Embryonic facial prominence (tissue), 1 donor: Measurements from ENCODE around the gene SETD1A.
"Not testable (repeated sequence)": the region's sequence is repeated elsewhere in the genome, so short reads cannot be mapped to it uniquely, and the experiment has no call there.

Experiments
- DNase-seq: peaks from one replicate; pipeline ENCODE4 v3.0.0-alpha.2; 2016; ENCODE audit errors: extremely low spot score

Gene SETD1A

DNA sequence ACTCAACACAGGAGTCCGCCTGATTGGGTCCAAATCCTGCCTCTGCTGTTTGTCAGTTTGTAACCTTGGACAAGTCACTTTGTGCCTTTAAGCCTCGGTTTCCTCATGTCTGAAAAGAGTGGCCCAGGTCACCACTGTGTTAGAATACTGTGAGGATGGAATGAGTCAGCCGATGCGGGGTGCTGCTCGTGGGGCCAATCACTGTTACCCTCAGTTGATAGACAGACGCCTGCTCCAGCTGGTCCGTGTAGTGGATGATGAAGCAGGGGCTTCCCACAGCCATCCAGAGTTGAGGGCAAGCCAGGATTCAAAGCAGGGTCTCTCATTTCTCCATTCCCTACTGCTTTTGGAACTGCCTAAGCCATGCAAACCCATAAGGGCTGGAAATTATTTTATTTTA lies 28.4 kb upstream of the SETD1A start:
- DNase-seq: no peak

DNA sequence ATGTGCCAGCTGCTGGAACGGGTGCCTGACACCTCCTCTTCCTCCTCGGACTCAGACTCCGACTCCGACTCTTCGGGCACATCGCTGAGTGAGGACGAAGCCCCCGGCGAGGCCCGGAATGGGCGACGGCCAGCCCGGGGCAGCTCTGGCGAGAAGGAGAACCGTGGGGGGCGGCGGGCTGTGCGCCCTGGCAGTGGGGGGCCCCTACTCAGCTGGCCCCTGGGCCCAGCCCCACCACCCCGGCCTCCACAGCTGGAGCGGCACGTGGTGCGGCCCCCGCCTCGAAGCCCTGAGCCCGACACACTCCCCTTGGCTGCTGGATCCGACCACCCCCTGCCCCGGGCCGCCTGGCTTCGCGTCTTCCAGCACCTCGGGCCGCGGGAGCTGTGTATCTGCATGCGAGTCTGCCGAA lies 27.4 kb upstream of the SETD1A start:
- no peak for DNase-seq

DNA sequence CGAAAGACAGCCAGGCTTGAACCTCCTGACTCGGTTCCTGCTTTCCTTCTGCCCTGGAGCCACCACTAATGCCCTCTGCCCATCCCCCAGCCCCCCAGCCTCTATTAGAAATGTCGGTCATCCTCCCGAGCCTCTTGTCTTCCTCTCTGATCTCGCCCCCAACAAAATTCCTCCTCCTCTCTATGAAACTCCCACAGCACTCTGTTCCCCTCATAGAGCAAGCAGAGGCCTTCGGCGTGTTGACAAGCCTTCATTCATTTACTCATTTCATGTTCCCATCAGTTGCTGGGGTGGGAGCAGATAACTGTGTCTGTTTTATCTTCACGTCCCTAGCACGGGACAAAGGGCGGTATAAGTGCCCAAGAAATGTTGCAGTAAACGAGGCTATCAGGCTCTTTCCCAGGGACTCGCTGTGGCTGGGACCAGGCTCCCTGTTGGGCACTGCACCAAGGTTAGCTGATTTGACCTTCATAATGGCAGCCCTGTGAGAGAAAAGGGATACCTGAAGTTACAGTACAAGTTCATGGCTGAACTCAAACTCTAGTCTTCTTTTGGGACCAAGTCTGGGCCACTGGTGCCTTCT lies 26.4 kb upstream of the SETD1A start:
- no peak for DNase-seq

DNA sequence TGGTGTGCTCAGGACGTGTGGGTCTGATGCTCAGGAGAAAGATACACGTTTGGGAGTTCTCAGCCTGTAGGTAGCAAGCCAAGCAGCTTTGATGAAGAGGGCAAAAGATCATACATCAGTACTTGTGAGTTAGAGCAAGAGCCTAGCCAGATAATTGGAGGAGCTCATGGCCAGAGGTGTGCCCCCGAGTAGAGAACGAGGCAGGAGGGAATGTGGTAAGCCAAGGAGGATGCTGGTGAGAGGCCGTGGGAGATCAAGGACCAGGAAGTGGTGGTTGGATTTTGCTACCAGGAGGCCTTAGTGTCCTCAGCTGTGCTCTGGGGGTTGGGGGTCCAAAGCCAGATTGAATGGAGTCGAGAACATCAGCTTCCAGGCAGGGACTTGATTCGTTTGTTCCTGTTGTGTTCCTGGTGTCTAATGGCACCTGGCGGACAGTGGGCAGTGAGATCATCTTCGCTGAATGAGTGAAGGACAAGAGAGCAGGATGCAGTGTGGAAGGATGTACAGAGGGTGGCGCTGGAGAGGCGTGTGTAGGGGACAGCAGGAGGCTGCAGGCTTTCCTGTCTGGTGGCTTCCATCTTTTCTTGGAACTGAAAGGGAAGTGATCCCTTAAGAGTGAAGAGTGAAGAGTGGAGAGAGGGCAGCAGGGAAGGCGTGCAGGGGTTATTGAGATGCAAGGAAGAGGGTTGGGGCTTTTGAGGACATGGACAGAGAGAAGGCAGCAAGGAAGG lies 22.6 kb upstream of the SETD1A start:
- DNase-seq: no peak

DNA sequence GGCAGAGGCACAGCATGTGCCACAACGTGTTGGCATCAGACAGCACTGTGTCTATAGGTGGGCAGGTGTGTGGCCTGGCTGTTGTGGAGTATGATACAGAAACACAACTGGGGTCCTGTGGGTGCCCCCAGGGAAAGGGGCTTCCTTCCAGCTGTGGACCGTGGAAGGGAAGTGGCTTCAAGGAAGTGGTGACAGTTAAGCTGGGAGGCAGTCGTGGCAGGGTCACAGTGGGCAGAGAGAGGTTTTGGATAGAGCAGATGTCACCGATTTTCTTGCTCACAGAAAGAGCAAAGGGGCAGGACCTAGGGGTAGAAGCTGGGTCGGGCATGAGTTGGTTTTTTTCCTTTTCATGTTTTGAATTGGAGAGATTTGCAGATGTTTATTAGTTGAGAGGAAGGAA lies 19.9 kb upstream of the SETD1A start:
- DNase-seq: no peak

DNA sequence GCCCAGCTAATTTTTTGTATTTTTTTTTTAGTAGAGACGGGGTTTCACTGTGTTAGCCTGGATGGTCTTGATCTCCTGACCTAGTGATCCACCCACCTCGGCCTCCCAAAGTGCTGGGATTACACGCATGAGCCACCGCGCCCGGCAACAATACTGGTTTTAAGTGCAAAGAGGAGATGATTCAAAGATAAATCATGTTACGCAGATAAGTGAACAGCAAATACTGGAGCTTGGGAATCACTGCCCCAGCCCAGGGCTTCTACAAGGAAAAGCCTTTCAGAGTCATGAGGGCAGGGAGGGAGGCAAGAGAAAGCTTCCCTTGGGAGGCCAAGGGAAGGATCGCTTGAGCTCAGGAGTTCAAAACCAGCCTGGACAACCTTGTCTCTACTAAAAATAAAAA lies 18.0 kb upstream of the SETD1A start:
- DNase-seq: not testable (repeated sequence)

DNA sequence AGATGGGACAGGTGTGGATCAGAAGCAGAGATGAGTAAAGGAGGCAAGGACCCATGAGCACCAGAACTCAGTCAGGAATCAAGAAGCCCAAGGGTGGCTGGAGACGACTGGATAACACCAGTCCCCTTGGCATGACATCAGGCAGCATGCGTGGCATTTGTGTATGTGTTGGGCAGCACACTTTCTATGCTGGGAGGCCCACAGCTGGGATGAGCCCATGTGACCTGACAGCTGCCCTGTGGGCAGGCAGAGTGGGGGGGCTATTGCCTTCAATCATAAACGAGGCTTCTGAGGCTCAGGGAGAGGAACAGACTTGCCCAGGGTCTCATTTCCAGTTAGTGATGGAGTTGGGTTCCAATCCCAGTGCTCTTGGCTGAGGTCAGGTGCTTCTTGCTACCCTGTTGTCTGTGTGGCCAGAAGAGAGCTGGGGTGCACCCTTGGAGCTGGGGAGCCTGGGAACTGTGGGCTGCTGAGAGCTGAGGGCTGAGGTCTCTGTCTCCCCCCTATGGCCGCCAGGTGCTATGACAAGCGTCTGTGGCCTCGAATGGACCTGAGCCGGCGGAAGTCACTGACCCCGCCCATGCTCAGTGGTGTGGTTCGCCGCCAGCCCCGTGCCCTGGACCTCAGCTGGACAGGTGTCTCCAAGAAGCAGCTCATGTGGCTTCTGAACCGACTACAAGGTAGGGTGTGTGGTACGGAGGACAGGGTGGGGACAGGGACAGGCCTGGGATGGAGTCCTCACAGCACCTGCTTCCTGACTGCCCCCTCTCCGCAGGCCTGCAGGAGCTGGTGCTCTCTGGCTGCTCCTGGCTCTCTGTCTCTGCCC lies 15.7 kb upstream of the SETD1A start:
- DNase-seq: no peak

DNA sequence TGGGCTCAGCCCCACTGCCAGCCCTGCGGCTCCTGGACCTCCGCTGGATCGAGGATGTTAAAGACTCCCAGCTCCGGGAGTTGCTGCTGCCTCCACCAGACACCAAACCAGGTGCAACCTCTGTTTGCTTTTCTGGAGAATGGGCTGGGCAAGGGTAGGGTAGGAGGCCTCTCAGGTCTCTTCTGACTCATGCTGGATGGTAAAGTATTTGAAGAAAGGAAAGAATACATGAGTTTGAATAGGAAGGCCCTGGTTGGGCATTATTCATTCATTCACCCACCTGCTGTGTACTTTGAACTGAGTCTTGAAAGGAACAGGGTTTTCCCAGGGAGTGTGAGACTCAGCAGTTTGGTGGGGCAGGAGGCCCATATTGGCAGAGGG lies 15.1 kb upstream of the SETD1A start:
- DNase-seq: no peak

DNA sequence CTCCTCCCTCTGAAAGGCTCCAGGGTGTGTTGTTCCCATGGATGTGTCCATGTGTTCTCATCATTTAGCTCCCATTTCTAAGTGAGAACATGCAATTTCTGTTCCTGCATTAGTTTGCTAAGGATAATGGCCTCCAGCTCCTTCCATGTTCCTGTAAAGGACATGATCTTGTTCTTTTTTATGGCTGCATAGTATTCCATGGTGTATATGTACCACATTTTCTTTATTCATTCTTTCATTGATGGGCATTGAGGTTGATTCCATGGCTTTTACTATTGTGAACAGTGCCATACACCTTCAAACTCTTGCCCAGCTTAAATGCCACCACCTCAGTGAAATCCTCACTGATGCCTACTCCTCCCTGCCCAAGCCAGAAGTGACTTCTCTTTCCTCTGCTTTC lies 13.2 kb upstream of the SETD1A start:
- no peak for DNase-seq

DNA sequence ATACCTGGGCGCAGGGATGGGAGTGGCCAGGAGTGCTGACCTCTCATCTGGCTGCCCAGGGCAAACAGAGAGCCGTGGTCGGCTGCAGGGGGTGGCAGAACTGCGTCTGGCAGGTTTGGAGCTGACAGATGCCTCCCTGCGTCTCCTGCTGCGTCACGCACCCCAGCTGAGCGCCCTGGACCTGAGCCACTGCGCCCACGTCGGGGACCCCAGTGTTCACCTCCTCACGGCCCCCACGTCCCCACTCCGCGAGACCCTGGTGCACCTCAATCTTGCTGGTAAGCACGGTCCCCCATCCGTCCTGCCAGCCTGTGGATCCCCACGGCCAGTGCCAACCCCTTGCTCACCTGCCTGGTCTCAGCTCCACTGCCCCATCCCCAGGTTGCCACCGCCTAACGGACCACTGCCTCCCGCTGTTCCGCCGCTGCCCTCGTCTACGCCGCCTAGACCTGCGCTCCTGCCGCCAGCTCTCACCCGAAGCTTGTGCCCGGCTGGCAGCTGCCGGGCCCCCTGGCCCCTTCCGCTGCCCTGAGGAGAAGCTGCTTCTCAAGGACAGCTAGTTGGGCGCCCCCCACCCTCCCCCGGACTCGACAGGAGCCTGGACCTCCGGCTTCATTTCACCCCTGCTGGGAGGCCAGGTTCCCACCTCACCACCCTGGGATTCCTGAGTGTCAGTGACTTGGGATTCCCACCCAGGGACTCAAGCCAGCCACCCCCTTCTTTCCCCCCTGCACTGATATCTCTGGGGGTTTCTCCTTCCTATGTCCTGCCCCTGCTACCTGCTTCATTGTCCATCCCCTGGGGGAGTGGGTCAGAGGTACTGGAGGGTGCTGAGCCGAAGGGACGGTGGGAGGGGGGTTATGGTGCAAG lies 10.6 kb upstream of the SETD1A start:
- DNase-seq: no peak

DNA sequence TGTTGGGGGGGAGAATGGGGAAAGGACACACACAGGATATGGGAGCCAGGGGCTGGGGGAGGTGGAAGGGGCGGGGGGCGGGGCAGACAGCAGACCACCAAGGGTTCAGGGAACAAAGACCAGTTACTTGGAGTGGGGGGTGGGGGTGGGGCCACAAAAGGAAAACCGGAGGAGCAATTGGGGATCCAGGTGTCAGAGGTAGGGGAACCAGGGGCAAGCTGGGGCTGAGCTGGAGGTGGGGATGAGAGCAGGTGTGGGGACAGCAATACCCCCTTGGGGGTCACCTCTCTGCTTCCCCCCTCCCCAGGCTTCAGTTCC lies 10.1 kb upstream of the SETD1A start:
- DNase-seq: no peak

DNA sequence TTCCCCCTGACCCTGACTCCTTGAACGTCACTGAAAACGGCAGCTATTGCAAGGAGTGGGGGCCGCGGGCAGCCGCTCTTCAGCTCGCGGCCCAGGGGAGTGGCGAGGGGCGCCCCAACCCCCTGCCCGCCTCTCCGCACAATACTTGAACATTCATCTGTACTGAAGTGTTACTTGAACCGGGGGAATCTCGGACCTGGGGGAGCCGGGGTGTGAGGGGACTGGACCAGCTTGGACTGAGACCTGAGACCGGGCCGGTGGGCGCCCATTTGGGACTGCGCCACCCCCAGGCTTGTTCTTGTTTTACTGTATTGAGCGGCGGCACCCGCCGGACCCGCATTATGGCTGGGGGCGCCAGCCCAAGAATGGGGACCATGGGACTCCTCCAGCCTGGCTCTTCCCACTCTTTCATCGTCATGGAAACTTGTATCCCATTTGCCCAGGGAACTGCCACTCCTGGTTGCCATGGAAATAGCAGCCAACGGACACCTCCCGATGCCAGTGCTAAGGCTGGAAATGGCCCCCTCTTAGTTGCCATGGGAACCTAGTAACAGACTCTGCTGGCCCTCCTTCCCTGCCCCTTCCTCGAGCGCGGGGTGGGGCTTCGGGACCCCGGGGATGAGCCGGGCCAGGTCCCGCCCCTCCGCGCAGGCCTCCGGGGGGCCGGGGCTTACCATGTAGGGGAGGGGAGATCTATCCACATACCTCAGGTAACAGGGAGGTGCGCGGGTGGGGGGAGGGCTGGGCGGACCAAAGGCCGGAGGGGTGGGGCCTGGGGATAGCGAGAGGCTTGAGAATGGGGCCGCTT lies 9.5 kb upstream of the SETD1A start:
- peak; percentile 99 for DNase-seq

DNA sequence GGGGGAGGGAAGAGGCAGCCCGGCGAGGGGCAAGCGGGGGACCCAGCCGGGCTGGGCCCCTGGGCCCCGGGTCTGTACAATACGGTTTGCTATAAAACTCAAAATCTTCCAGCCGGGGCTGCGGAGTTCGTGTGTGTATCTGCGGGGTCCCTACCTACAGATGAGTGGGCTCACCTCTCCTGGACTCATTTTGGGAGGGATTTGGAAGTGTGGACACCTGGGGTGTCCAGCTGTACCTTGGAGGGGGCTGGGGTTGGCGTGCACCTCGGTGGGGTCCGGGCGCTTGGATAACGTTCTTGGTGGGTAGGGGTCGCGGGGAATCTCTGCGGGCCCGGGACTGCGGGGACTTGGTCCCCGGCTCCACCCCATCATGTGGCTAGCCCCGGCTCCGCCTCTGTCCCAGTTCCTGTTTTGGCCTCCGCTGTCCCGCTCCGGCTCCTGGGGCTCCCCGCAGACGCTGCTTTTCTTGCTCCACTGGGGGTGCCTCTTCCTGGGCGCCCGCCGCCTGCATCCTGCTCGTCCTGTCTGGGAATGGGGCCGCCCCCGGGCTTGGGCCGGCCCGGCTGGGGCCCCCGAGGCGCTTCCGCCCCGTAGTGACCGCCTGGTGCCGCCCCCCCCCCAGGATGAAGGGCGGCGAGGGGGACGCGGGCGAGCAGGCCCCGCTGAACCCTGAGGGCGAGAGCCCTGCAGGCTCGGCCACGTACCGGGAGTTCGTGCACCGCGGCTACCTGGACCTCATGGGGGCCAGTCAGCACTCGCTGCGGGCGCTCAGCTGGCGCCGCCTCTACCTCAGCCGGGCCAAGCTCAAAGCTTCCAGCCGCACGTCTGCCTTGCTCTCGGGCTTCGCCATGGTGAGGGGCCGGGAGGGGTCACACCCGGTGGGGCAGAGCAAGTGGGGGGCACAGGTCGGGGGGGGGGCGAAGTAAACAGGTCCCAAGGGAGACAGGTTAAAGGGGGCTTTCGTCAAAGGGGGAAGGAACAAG lies 8.6 kb upstream of the SETD1A start, which contains the start of gene ORAI3:
Gene ORAI3, plus strand, starts transcription at position 402 of the 983 bp plus-strand sequence. Its CDS starts 222 bp downstream, at position 624.
- DNase-seq: peak; percentile 52

DNA sequence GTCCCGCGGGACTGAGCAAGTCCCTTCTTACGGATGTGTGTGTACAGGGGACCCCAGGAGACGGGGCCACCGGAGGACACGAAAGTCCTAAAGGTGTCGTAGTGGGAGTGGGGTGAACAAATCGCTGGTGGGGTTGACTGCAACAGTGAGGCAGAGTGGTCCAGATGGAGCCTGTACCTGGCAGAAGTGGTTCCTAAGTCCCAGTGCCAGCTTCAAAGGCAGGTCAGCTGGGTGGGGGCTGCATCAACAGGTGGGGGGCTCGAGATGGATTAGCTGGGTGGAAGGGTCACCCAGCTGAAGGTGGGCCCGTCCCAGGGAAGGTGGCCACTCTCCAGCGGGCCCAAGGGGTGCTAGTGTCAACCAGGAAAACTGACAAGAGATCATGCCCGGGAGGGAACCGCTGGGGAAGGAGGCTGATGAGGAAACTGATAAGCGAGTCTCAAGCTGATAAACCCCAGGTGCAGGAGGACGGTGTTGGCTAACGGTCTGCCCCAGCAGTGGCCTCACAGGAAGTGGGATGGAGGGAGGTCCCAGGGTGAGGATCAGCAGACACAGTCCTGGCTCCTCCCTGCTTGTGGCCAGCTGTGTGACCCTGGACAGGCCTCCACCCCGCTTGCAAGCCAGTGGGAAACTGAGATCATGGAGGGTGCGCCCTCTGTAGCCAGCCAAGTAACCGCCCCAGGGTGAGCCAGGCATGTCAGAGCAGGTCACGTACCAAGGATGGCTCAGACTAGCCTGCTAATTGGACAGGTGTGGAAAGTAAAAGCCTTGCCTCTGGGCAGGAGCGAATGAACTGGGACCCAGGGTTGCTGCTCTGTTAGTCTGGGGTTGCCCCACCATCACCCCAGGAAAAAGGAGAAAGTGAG lies 7.7 kb upstream of the SETD1A start:
- no peak for DNase-seq

DNA sequence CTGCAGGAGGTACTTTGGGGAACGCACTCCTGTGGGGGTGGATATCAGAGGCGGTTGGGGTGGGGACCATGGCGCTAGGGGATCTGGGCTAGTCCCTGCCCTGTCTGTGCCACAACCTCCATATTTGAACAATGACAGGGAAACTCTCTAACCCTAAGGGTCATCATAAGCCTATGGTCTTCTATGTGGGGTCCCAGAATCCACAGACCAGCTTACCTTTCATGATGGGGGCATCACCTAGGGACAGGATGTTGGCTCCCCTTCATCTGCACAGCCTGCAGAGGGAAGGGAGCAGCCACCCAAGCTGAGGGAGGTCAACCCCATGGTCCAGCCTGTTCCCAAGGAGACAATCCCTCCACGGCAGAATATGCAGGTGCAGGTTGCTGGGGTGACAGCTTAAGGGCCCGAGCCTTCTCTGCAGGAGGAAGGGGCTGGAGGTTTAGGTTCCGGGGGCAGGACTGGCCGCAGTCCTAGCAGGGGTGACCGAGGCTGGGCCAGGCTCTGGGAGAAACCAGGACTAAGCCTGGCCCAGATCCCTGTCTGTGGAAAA lies 7.0 kb upstream of the SETD1A start:
- DNase-seq: no peak

DNA sequence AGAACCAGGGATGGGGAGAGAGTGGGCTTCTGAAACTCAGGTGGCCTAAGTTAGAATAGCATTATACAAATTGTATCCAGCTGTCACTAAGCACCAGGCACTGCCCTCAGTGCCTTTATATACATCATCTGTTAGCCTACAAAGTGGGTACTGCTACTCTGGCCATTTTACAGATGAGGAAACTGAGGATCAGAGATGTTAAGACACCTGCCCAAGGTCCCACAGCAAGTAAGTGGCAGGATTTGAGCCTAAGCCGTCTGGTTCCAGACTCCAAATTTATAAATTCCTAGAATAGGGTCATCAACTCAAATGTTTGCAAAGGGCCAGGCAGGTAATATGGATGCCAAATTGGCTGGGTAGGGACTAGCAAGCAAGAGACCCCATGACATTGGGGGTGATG lies 6.4 kb upstream of the SETD1A start:
- no peak for DNase-seq

DNA sequence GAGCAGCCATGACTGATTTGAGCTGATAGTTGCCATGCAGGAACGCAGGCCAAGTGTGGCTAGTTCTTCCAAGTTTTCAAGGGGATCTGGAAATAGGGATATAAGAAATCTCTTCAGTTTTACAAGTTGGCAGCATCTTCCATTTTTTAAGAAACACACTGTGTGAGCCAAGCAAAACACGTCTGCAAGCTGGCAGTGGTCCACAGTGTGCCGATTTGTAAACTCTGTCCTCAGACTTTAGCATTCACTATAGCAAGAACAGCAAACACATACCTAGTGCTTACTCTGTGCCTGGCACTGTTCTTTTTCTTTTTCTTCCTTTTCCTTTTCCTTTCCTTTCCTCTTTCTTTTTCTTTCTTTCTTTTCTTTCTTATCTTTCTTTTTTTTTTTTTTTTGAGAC lies 5.8 kb upstream of the SETD1A start:
- no peak for DNase-seq

DNA sequence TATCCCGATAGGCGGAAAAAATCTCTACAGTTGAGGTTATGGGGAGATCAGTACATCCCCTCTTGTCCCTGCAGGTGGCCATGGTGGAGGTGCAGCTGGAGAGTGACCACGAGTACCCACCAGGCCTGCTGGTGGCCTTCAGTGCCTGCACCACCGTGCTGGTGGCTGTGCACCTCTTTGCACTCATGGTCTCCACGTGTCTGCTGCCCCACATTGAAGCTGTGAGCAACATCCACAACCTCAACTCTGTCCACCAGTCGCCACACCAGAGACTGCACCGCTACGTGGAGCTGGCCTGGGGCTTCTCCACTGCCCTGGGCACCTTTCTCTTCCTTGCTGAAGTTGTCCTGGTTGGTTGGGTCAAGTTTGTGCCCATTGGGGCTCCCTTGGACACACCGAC lies 4.4 kb upstream of the SETD1A start:
- no peak for DNase-seq
